H1 (cell line): Measurements from ENCODE around the gene BATF3. TPM values are rescaled to one million over a fixed set of nuclear protein-coding genes. Genes with fewer than 3 reads are reported as not detected.

Experiments
- HDAC6 ChIP-seq: IDR thresholded peaks from one replicate; pipeline ENCODE4 v1.7.1; 2012; ENCODE audit warnings: low read depth, mild to moderate bottlenecking, inconsistent platforms, low read length, moderate library complexity
- KDM4A ChIP-seq: IDR thresholded peaks from one replicate; pipeline ENCODE4 v1.7.1; 2012; ENCODE audit warnings: low read depth, mild to moderate bottlenecking, moderate library complexity, low read length, inconsistent platforms; ENCODE audit not compliant: severe bottlenecking
- RAD21 ChIP-seq, 2 experiments: IDR thresholded peaks in 1 of 2; conservative IDR thresholded peaks in 1 of 2; 2 replicates each; pipeline ENCODE4 v1.6.1; 2011; ENCODE audit warnings: low read depth in 2 of 2, low read length in 2 of 2, improper control_type of control experiment in 1 of 2, inconsistent platforms in 1 of 2, mild to moderate bottlenecking in 1 of 2, moderate library complexity in 1 of 2
- polyA plus RNA-seq, 7 experiments: library from polyadenylated mRNA; depleted of rRNA in 3 of 7; stranded (reverse) in 5 of 7; unstranded in 2 of 7; fragments of >200 nt in 5 of 7; fragments of 200-250 nt in 2 of 7; gene quantifications; 1 replicate in 5 of 7; 2 replicates in 1 of 7; 4 replicates in 1 of 7; pipeline versions ENCODE4 v1.2.1 to v1.2.3, GENCODE V29; 2011 to 2013; ENCODE audit warnings: missing spikeins in 2 of 7, mixed read lengths in 2 of 7
- total RNA-seq: library from RNA; stranded (reverse); fragmentation: NEBNext Ultra II Directional; extraction: Animal tissue kit (Norgen Biotek cat#: 25700); gene quantifications from 2 replicates; pipeline ENCODE4 v1.2.1, GENCODE V29; 2021

Gene BATF3
- total and polyA plus RNA-seq, 2 of the 8 experiments (the other 6 are each of a cell fraction or from before 2014, with no cell fraction given), result 6.3 TPM

- TF ChIP-seq RAD21 (IDR thresholded peaks at IDR 0.05 in 1 of 2, conservative IDR thresholded peaks at IDR 0.05 in 1 of 2; ENCODE audit: low read depth in 2 of 2, low read length in 2 of 2) (no peak), KDM4A (no peak), HDAC6 (no peak)
Observed at GRCh38 chr1:212649020-212649419, 50.6 kb downstream of the BATF3 start (continued).
